Choroid plexus epithelial cell (primary cell): ENCODE data around the gene MIB1.

Experiments
- DNase-seq: peaks from one replicate; pipeline ENCODE4 v3.0.0-alpha.2; 2010; ENCODE audit warnings: low read depth
- H3K4me3 ChIP-seq: 2 replicates; pipeline ENCODE4 v1.5.1; 2011; ENCODE audit warnings: low read depth, mild to moderate bottlenecking, control low read depth, low read length, moderate library complexity
- CTCF ChIP-seq: conservative IDR thresholded peaks from 2 replicates; pipeline ENCODE4 v1.5.1; 2011; ENCODE audit warnings: low read depth, mild to moderate bottlenecking, control low read depth, inconsistent platforms, low read length, moderate library complexity

MIB1 gene

GRCh38 chr18:21815101-21815500, 74.5 kb downstream of the MIB1 start:
- H3K4me3 ChIP-seq: no peak overlapping the region
- TF ChIP-seq CTCF: no peak
- no peak for DNase-seq

DNA sequence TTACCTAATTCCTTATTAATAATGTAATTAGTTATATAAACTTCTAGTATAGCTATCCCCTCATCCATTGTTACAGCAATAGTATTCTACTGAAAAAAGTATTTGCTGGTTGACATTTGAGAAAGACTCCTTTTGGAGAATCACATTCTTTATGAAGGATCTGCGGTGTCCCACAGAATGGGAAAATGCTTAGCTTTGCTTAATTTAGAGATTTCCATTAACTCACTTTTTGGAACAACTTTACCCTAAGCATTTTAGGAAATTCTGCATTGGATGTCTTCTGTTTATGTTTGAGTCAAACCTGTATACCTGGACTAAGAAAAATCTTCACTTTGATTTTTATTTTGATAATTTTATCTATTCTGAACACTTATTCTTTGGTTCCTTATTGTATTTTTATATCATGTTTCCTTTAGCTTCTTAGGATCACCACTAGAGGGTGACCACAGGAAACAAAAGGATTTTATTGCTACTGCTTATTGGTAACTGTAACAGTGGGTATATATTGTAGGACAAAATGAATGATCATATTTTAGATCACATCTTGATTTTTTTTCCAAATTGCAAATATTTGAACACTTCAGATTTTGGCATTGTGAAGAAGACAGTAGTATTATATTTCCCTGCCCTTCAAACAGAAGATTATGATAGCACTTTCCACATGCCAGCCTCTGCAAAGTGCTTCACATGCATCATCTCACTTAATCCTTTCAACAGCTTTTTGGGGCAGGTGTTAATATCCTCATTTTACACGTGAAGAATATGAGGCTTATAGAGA, 79.6 kb downstream of the MIB1 start:
- peak; percentile 67 for DNase-seq
- H3K4me3 ChIP-seq: no peak overlapping the region
- peak; percentile 69 for TF ChIP-seq CTCF

- no peak for DNase-seq
- TF ChIP-seq CTCF: no peak
- H3K4me3 ChIP-seq: no peak overlapping the region
Measured at GRCh38 chr18:21820811-21821143, 80.2 kb downstream of the MIB1 start.

DNA sequence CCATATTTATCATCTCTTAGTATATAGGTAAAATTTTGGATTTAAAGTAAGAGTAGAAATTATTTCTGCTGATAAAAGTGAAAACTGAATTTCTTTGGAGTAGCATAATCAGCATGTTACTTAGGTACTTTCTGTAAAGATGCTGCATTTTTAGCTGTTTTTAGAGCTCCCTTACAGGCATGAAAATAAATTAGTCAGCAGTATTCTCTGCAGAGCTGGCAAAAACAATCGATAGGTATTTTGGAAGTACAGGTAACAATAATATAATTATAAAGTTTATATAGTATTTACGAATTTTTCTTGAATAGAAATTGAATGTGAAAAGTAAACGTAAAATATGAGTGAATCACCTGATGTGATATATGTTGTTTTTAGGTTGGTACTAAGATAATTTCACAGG, 83.3 kb downstream of the MIB1 start:
- no peak for TF ChIP-seq CTCF
- H3K4me3 ChIP-seq: no peak overlapping the region
- no peak for DNase-seq

- no peak for TF ChIP-seq CTCF
- DNase-seq: peak; percentile 69
- H3K4me3 ChIP-seq: no peak overlapping the region
Measured at GRCh38 chr18:21826196-21826595, 85.6 kb downstream of the MIB1 start.

- TF ChIP-seq CTCF: no peak
- H3K4me3 ChIP-seq: no peak overlapping the region
- no peak for DNase-seq
Measured at GRCh38 chr18:21826641-21827302, 86.2 kb downstream of the MIB1 start.

DNA sequence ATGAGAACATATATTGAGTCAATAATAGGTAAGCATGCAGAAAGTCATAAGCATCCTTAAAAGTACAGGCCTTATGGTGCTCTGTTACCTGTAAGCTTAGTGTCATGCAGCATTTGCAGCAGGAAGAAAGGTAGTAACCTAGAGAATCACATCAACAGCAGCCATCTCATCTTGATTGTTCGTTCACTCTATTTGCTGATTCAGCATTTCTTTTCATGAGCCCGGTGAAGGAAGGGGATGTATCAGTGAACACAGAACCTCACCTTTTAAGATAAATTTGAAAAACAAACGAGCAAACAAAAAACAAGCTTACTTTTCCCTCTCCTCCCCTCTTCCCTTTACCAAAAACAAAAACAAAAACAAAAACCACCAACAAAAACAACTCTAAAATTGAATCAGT, 89.9 kb downstream of the MIB1 start:
- no peak overlapping the region for H3K4me3 ChIP-seq
- no peak for TF ChIP-seq CTCF
- no peak for DNase-seq
